OCI-LY7 (cell line): Measurements from ENCODE around the gene IER5. TPM values are rescaled to one million over a fixed set of nuclear protein-coding genes. Genes with fewer than 3 reads are reported as not detected.

Experiments
- BruUV-seq: library from RNA; stranded (reverse); fragments of 400-500 nt; replicated peaks from 2 replicates; lab custom pipeline; 2021; lab: Mats Ljungman, UMichigan
- CTCF ChIA-PET: fragments of 300-600 bp; sonication (Branson Sonifier 250); formaldehyde crosslinking; loops from one replicate; lab custom pipeline; 2022; ENCODE audit warnings: antibody characterized with exemption; ENCODE audit not compliant: unreplicated experiment; lab: Charles Lee
- POLR2A ChIA-PET: fragments of 300-600 bp; sonication (Branson Sonifier 250); formaldehyde crosslinking; loops from one replicate; lab custom pipeline; 2022; ENCODE audit warnings: antibody characterized with exemption; lab: Charles Lee
- DNase-seq: peaks from one replicate; pipeline ENCODE4 v3.0.0-alpha.2; 2015; ENCODE audit warnings: low spot score
- H2AFZ ChIP-seq: fragments of 200-600 bp; sonication (generic), shearing (Covaris generic); 2 replicates; pipeline ENCODE4 v1.6.1; 2014; ENCODE audit warnings: mild to moderate bottlenecking, antibody characterized with exemption, low read length, moderate library complexity
- H3K27ac ChIP-seq: fragments of 200-600 bp; sonication (generic); 2 replicates; pipeline ENCODE4 v1.5.1; 2014; ENCODE audit warnings: mixed run types, low read depth, mild to moderate bottlenecking, moderate library complexity, low read length, inconsistent platforms; ENCODE audit not compliant: poor library complexity, severe bottlenecking
- H3K36me3 ChIP-seq: fragments of 200-600 bp; sonication (generic); 2 replicates; pipeline ENCODE4 v1.6.1; 2014; ENCODE audit warnings: mild to moderate bottlenecking, antibody characterized with exemption, low read length, moderate library complexity, mixed read lengths; ENCODE audit not compliant: insufficient read depth
- H3K4me1 ChIP-seq: fragments of 200-600 bp; sonication (generic); 2 replicates; pipeline ENCODE4 v1.5.1; 2014; ENCODE audit warnings: mild to moderate bottlenecking, low read length; ENCODE audit not compliant: insufficient read depth, poor library complexity, severe bottlenecking
- H3K4me2 ChIP-seq: fragments of 200-600 bp; sonication (generic); 2 replicates; pipeline ENCODE4 v1.6.1; 2014; ENCODE audit warnings: mild to moderate bottlenecking, low read length
- H3K4me3 ChIP-seq: fragments of 200-600 bp; sonication (generic); 2 replicates; pipeline ENCODE4 v1.5.1; 2014; ENCODE audit warnings: mild to moderate bottlenecking, low read depth, low read length; ENCODE audit not compliant: poor library complexity, severe bottlenecking
- H3K79me2 ChIP-seq: fragments of 200-600 bp; sonication (generic); 2 replicates; pipeline ENCODE4 v1.6.1; 2016; ENCODE audit warnings: low read depth, mild to moderate bottlenecking, low read length, moderate library complexity, mixed read lengths; ENCODE audit not compliant: insufficient read depth
- H3K9me2 ChIP-seq: fragments of 200-600 bp; sonication (generic); 2 replicates; pipeline ENCODE4 v1.6.1; 2016; ENCODE audit warnings: mild to moderate bottlenecking, low read length, mixed read lengths; ENCODE audit not compliant: insufficient read depth
- H3K9me3 ChIP-seq: fragments of 200-600 bp; sonication (generic); 2 replicates; pipeline ENCODE4 v1.6.1; 2014; ENCODE audit warnings: mild to moderate bottlenecking, mixed run types, low read length, mixed read lengths
- H4K20me1 ChIP-seq: fragments of 200-600 bp; sonication (generic); 2 replicates; pipeline ENCODE4 v1.6.1; 2014; ENCODE audit warnings: mild to moderate bottlenecking, antibody characterized with exemption, low read length, moderate library complexity, mixed read lengths; ENCODE audit not compliant: insufficient read depth
- EZH2phosphoT487 ChIP-seq: fragments of 200-600 bp; sonication (generic); IDR thresholded peaks from 2 replicates; pipeline ENCODE4 v1.6.1; 2018; ENCODE audit warnings: low read depth, borderline replicate concordance, mild to moderate bottlenecking, mixed run types, antibody characterized with exemption, low read length, moderate library complexity, mixed read lengths
- intact Hi-C: fragments of 100-400 bp; cut with micrococcal nuclease; formaldehyde crosslinking; loops from one replicate; pipeline ENCODE4 v1.10.0; 2022; ENCODE audit not compliant: unreplicated experiment
- total RNA-seq, 2 experiments: library from RNA; depleted of rRNA in 1 of 2; stranded (reverse); fragments of >200 nt in 1 of 2; shearing (Covaris generic) in 1 of 2; gene quantifications; 2 replicates each; pipeline ENCODE4 v1.2.3, GENCODE V29; 2014 to 2022
- TF ChIP-seq, protein P1 (sequence below): fragments of 200-600 bp; sonication (generic); conservative IDR thresholded peaks from 2 replicates; pipeline ENCODE4 v1.5.1; 2014; ENCODE audit warnings: mild to moderate bottlenecking, antibody characterized with exemption, low read length, moderate library complexity, mixed read lengths

IER5 gene
- total RNA-seq, 2 experiments from 2014 or later = 7.2 to 14.3 TPM

- ChIA-PET POLR2A (no interaction called here), CTCF (no interaction called here)
- TF ChIP-seq, protein P1, sequence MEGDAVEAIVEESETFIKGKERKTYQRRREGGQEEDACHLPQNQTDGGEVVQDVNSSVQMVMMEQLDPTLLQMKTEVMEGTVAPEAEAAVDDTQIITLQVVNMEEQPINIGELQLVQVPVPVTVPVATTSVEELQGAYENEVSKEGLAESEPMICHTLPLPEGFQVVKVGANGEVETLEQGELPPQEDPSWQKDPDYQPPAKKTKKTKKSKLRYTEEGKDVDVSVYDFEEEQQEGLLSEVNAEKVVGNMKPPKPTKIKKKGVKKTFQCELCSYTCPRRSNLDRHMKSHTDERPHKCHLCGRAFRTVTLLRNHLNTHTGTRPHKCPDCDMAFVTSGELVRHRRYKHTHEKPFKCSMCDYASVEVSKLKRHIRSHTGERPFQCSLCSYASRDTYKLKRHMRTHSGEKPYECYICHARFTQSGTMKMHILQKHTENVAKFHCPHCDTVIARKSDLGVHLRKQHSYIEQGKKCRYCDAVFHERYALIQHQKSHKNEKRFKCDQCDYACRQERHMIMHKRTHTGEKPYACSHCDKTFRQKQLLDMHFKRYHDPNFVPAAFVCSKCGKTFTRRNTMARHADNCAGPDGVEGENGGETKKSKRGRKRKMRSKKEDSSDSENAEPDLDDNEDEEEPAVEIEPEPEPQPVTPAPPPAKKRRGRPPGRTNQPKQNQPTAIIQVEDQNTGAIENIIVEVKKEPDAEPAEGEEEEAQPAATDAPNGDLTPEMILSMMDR = no peak
- TF ChIP-seq EZH2phosphoT487 = no peak
- H3K27ac ChIP-seq = no peak overlapping the region
- no peak for DNase-seq
- no TSS peak for BruUV-seq
- H4K20me1 ChIP-seq = no peaks in the 10 kb centered on the region
- H3K4me2 ChIP-seq = no peak overlapping the region
- H3K9me3 ChIP-seq = no peaks in the 10 kb centered on the region
- intact Hi-C loops = no loop called here
- no peaks in the 10 kb centered on the region for H3K79me2 ChIP-seq
- H3K36me3 ChIP-seq = no peaks in the 10 kb centered on the region
- H3K4me1 ChIP-seq = peaks cover 26% of the 10 kb centered on the region
- H3K4me3 ChIP-seq = no peak overlapping the region
- no peak overlapping the region for H2AFZ ChIP-seq
- no peaks in the 10 kb centered on the region for H3K9me2 ChIP-seq
Observed at GRCh38 chr1:181137217-181137743, 48.8 kb downstream of the IER5 start.

DNA sequence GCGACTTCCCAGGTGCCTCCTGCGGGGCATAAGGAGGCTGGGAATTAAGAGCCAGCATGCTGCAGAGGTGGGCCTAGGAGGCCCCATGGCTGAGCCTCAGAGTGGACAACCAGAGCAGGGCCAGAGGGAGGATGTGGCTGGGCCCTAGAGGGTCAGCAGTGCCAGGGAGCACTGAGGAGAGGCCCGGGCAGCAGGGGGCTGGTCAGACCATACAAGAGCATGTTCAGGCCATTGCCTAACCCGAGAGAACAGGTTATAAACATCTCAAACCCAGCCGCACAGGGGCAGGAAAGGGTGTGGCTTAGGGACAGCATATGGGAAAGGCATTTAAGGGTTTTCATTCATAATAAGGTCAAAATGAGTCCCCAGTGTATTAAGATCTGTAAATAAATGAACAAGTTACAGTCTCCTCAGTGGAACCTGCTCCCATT is 51.1 kb downstream of the IER5 start:
- no TSS peak for BruUV-seq
- no peak overlapping the region for H3K4me2 ChIP-seq

DNA sequence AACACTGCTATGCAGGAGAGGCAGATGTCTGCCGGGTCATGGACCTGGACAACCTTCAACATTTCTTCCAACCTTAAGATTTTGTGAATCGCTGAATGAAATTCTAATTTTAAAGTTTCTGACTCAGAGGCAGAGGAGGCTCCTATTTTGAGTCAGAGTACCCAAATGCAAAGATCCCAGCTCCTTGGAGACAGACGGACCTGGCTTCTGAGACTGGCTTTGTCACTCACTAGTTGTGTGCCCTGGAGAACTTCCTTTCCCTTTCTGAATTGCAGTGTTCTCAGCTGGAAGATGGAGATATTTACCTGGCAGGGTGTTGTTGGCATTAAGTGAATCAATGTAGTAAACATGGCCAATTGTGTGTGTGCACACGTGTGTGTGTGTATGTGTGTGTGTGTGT is 51.9 kb downstream of the IER5 start:
- no peaks in the 10 kb centered on the region for H4K20me1 ChIP-seq
- DNase-seq = no peak
- TF ChIP-seq, protein P1 = no peak
- no peak for TF ChIP-seq EZH2phosphoT487
- POLR2A ChIA-PET = interaction anchor here (0.7 to 1.1 kb wide), 2 partner anchors 50 to 107 kb away, joined by 3 to 4 read pairs; partner anchors contain the start of gene MR1
- no peaks in the 10 kb centered on the region for H3K36me3 ChIP-seq
- no peak overlapping the region for H3K4me3 ChIP-seq
- no peaks in the 10 kb centered on the region for H3K9me2 ChIP-seq
- intact Hi-C loops = loop anchor here (5.0 kb wide), 2 partner anchors 508 to 623 kb away; partner anchors contain the start of gene XPR1
- H3K4me2 ChIP-seq = no peak overlapping the region
- BruUV-seq = no TSS peak
- peaks cover under 1% of the 10 kb centered on the region for H3K4me1 ChIP-seq
- no peak overlapping the region for H2AFZ ChIP-seq
- no peaks in the 10 kb centered on the region for H3K9me3 ChIP-seq
- CTCF ChIA-PET = interaction anchor here (2.1 kb wide), 1 partner anchor 259 kb away, joined by 6 read pairs; no protein-coding TSS in a partner anchor
- no peaks in the 10 kb centered on the region for H3K79me2 ChIP-seq
- no peak overlapping the region for H3K27ac ChIP-seq

More for the DNA sequence above, 51.1 kb downstream of the IER5 start:
- ChIA-PET POLR2A (interaction anchor here (0.6 to 1.1 kb wide), 2 partner anchors 49 to 163 kb away, joined by 3 to 4 read pairs; no protein-coding TSS in a partner anchor), CTCF (no interaction called here)
- no peaks in the 10 kb centered on the region for H3K79me2 ChIP-seq
- no peaks in the 10 kb centered on the region for H3K9me2 ChIP-seq
- no peak overlapping the region for H3K4me3 ChIP-seq
- no peaks in the 10 kb centered on the region for H4K20me1 ChIP-seq
- H3K36me3 ChIP-seq = no peaks in the 10 kb centered on the region
- intact Hi-C loops = loop anchor here (5.0 kb wide), 2 partner anchors 507 to 622 kb away; partner anchors contain the start of gene XPR1
- H3K4me1 ChIP-seq = peaks cover 8% of the 10 kb centered on the region
- no peak overlapping the region for H2AFZ ChIP-seq
- no peaks in the 10 kb centered on the region for H3K9me3 ChIP-seq
- no peak overlapping the region for H3K27ac ChIP-seq
- no peak for DNase-seq
- no peak for TF ChIP-seq EZH2phosphoT487
- TF ChIP-seq, protein P1 = no peak
